MM.1S (cell line): ENCODE data around the gene GHITM.

ENCODE experiments used
- EZH2 ChIP-seq: fragments of 300-600 bp; sonication (generic); optimal IDR thresholded peaks from 2 replicates; pipeline ENCODE3; 2017; ENCODE audit warnings: low read depth, mild to moderate bottlenecking, antibody characterized with exemption, low read length, mixed read lengths
- EZH2phosphoT487 ChIP-seq: fragments of 300-600 bp; sonication (generic); IDR thresholded peaks from 2 replicates; pipeline ENCODE4 v1.6.1; 2018; ENCODE audit warnings: antibody characterized with exemption, low read length
- TF ChIP-seq, protein P1 (sequence below): fragments of 300-600 bp; sonication (generic); IDR thresholded peaks from 2 replicates; pipeline ENCODE4 v1.5.1; 2016; ENCODE audit warnings: antibody characterized with exemption, low read length, mixed read lengths

DNA sequence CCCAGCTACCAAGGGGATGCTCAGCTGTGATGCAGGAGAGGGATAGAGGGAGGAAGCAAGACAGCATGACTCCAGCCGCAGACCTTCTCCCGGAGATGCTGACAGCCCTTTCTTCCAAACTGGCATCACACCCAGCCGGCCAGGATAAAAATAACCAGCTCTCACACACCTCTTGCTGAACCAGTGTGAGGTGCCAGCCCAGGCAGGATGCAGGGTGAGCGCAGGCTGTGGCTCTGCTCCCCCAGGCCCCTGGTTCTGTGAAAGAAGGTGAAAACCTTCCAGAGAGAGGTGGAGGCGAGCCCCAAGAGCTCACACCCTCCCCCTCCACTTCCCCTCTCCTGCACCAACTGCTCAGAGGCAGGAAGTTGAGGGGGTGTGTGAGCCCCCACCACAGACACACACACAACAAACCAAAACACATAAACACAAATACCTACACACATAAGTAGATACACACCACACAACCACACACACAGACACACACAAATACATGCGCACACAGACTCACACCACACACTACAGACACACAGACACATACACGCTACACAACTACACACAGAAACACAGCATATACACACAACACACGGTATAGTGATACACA lies 38.3 kb downstream of the GHITM start:
- TF ChIP-seq, protein P1, sequence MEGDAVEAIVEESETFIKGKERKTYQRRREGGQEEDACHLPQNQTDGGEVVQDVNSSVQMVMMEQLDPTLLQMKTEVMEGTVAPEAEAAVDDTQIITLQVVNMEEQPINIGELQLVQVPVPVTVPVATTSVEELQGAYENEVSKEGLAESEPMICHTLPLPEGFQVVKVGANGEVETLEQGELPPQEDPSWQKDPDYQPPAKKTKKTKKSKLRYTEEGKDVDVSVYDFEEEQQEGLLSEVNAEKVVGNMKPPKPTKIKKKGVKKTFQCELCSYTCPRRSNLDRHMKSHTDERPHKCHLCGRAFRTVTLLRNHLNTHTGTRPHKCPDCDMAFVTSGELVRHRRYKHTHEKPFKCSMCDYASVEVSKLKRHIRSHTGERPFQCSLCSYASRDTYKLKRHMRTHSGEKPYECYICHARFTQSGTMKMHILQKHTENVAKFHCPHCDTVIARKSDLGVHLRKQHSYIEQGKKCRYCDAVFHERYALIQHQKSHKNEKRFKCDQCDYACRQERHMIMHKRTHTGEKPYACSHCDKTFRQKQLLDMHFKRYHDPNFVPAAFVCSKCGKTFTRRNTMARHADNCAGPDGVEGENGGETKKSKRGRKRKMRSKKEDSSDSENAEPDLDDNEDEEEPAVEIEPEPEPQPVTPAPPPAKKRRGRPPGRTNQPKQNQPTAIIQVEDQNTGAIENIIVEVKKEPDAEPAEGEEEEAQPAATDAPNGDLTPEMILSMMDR, result no peak
- TF ChIP-seq EZH2 (no peak), EZH2phosphoT487 (no peak)
